PC-9 (cell line): ENCODE measurements around the gene RPA3.

Source experiments
- CTCF ChIP-seq: fragments of 200-600 bp; sonication (generic); conservative IDR thresholded peaks from 2 replicates; pipeline ENCODE4 v1.6.1; 2017; ENCODE audit warnings: mixed run types, antibody characterized with exemption, mild to moderate bottlenecking, moderate library complexity
- EZH2 ChIP-seq: fragments of 200-600 bp; sonication (generic); IDR thresholded peaks from 2 replicates; pipeline ENCODE4 v1.8.0; 2017; ENCODE audit warnings: antibody characterized with exemption, low read depth

GRCh38 chr7:7698930-7699329 lies 19.5 kb downstream of the RPA3 start:
- TF ChIP-seq EZH2 (no peak), CTCF (no peak)
